Ishikawa (cell line): ENCODE data around the gene PDE4D.

Source experiments
- EP300 ChIP-seq: IDR thresholded peaks from 2 replicates; pipeline ENCODE4 v1.6.1; 2012; ENCODE audit warnings: borderline replicate concordance
- RAD21 ChIP-seq: IDR thresholded peaks from 2 replicates; pipeline ENCODE4 v1.6.1; 2012; ENCODE audit warnings: low read depth
- USF1 ChIP-seq: IDR thresholded peaks from 2 replicates; pipeline ENCODE4 v1.6.1; 2012

- no peak for TF ChIP-seq RAD21
- no peak for TF ChIP-seq USF1
- TF ChIP-seq EP300: no peak
These were observed 66.5 kb downstream of the PDE4D start for GRCh38 chr5:59826996-59827395.
